SK-N-SH (cell line): ENCODE data around the gene DDX54.

Experiments used
- CHD2 ChIP-seq: fragments of 150-350 bp; IDR thresholded peaks from 2 replicates; pipeline ENCODE4 v1.6.1; 2018; ENCODE audit warnings: low read length; ENCODE audit not compliant: partially characterized antibody
- EP300 ChIP-seq, 2 experiments: IDR thresholded peaks; 2 replicates each; pipeline versions ENCODE4 v1.4.0 to v1.6.1; 2012; ENCODE audit warnings: borderline replicate concordance in 1 of 2, low read depth in 1 of 2, low read length in 1 of 2
- EZH2phosphoT487 ChIP-seq: fragments of 200-600 bp; sonication (generic); IDR thresholded peaks from 2 replicates; pipeline ENCODE4 v1.6.1; 2017; ENCODE audit warnings: low read depth, mixed run types, mild to moderate bottlenecking, antibody characterized with exemption, moderate library complexity, borderline replicate concordance
- FOSL2 ChIP-seq: IDR thresholded peaks from 2 replicates; pipeline ENCODE4 v1.4.0; 2012; ENCODE audit warnings: low read depth, mild to moderate bottlenecking, moderate library complexity, borderline replicate concordance
- GABPA ChIP-seq: IDR thresholded peaks from 2 replicates; pipeline ENCODE4 v1.4.0; 2012; ENCODE audit warnings: low read depth, mild to moderate bottlenecking
- IRF3 ChIP-seq: fragments of 150-350 bp; IDR thresholded peaks from 2 replicates; pipeline ENCODE4 v1.6.1; 2016; ENCODE audit warnings: mild to moderate bottlenecking, low read depth, low read length
- POLR2AphosphoS5 ChIP-seq: IDR thresholded peaks from 2 replicates; pipeline ENCODE4 v1.6.1; 2012; ENCODE audit warnings: low read depth, low read length
- RXRA ChIP-seq: IDR thresholded peaks from 2 replicates; pipeline ENCODE4 v1.4.0; 2012; ENCODE audit warnings: low read depth, mild to moderate bottlenecking, borderline replicate concordance
- TAF1 ChIP-seq: IDR thresholded peaks from 2 replicates; pipeline ENCODE4 v1.6.1; 2012; ENCODE audit warnings: low read depth, mild to moderate bottlenecking, low read length, moderate library complexity, borderline replicate concordance
- YY1 ChIP-seq: IDR thresholded peaks from 2 replicates; pipeline ENCODE4 v1.4.0; 2012; ENCODE audit warnings: low read depth, mild to moderate bottlenecking
- TF ChIP-seq, protein P1 (sequence below): fragments of 200-600 bp; sonication (generic); IDR thresholded peaks from 2 replicates; pipeline ENCODE4 v1.6.1; 2017; ENCODE audit warnings: antibody characterized with exemption, mild to moderate bottlenecking, moderate library complexity
- TF ChIP-seq, protein P2 (sequence below): IDR thresholded peaks from 2 replicates; pipeline ENCODE4 v1.6.1; 2012; ENCODE audit warnings: mild to moderate bottlenecking, low read depth, low read length, moderate library complexity

- TF ChIP-seq GABPA: no peak
- TF ChIP-seq, protein P1, sequence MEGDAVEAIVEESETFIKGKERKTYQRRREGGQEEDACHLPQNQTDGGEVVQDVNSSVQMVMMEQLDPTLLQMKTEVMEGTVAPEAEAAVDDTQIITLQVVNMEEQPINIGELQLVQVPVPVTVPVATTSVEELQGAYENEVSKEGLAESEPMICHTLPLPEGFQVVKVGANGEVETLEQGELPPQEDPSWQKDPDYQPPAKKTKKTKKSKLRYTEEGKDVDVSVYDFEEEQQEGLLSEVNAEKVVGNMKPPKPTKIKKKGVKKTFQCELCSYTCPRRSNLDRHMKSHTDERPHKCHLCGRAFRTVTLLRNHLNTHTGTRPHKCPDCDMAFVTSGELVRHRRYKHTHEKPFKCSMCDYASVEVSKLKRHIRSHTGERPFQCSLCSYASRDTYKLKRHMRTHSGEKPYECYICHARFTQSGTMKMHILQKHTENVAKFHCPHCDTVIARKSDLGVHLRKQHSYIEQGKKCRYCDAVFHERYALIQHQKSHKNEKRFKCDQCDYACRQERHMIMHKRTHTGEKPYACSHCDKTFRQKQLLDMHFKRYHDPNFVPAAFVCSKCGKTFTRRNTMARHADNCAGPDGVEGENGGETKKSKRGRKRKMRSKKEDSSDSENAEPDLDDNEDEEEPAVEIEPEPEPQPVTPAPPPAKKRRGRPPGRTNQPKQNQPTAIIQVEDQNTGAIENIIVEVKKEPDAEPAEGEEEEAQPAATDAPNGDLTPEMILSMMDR: no peak
- TF ChIP-seq, protein P2, sequence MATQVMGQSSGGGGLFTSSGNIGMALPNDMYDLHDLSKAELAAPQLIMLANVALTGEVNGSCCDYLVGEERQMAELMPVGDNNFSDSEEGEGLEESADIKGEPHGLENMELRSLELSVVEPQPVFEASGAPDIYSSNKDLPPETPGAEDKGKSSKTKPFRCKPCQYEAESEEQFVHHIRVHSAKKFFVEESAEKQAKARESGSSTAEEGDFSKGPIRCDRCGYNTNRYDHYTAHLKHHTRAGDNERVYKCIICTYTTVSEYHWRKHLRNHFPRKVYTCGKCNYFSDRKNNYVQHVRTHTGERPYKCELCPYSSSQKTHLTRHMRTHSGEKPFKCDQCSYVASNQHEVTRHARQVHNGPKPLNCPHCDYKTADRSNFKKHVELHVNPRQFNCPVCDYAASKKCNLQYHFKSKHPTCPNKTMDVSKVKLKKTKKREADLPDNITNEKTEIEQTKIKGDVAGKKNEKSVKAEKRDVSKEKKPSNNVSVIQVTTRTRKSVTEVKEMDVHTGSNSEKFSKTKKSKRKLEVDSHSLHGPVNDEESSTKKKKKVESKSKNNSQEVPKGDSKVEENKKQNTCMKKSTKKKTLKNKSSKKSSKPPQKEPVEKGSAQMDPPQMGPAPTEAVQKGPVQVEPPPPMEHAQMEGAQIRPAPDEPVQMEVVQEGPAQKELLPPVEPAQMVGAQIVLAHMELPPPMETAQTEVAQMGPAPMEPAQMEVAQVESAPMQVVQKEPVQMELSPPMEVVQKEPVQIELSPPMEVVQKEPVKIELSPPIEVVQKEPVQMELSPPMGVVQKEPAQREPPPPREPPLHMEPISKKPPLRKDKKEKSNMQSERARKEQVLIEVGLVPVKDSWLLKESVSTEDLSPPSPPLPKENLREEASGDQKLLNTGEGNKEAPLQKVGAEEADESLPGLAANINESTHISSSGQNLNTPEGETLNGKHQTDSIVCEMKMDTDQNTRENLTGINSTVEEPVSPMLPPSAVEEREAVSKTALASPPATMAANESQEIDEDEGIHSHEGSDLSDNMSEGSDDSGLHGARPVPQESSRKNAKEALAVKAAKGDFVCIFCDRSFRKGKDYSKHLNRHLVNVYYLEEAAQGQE: no peak
- no peak for TF ChIP-seq TAF1
- TF ChIP-seq POLR2AphosphoS5: no peak
- no peak for TF ChIP-seq CHD2
- TF ChIP-seq RXRA: no peak
- no peak for TF ChIP-seq EP300 (IDR thresholded peaks at IDR 0.05; ENCODE audit: borderline replicate concordance in 1 of 2, low read depth in 1 of 2, low read length in 1 of 2)
- TF ChIP-seq FOSL2: no peak
- no peak for TF ChIP-seq IRF3
- TF ChIP-seq EZH2phosphoT487: no peak
- no peak for TF ChIP-seq YY1
Observed at GRCh38 chr12:113230315-113231234, 45.3 kb upstream of the DDX54 start.
